NB4 (cell line): Measurements from ENCODE around the gene ZNF483.

Source experiments
- CTCF ChIP-seq: IDR thresholded peaks from one replicate; pipeline ENCODE4 v1.5.1; 2012; ENCODE audit warnings: low read depth, low read length
- MAX ChIP-seq: IDR thresholded peaks from 2 replicates; pipeline ENCODE4 v1.6.1; 2011; ENCODE audit warnings: low read depth, low read length
- MYC ChIP-seq: IDR thresholded peaks from 2 replicates; pipeline ENCODE4 v1.6.1; 2011; ENCODE audit warnings: low read depth, low read length
- POLR2A ChIP-seq: IDR thresholded peaks from 2 replicates; pipeline ENCODE4 v1.6.1; 2011; ENCODE audit warnings: mild to moderate bottlenecking; ENCODE audit not compliant: insufficient read length; ENCODE audit errors: extremely low read depth

- TF ChIP-seq CTCF, result no peak
- no peak for TF ChIP-seq POLR2A
- no peak for TF ChIP-seq MAX
- TF ChIP-seq MYC, result no peak
These were observed 90.9 kb downstream of the ZNF483 start for GRCh38 chr9:111615928-111616327.
